ENCODE data around the gene SAMMSON. TPM values are rescaled to one million over a fixed set of nuclear protein-coding genes. Genes with fewer than 3 reads are reported as not detected.
A peak's percentile ranks its signal among the peaks of the same experiment; 100 is the strongest.

The SAMMSON gene
- total RNA-seq, 1 donor from 2014 or later = not detected

GRCh38 chr3:70094197-70094596, 94.7 kb downstream of the SAMMSON start:
- DNase-seq = no peak

GRCh38 chr3:70095260-70095659, 95.7 kb downstream of the SAMMSON start:
- no peak for DNase-seq

- no peak for DNase-seq
Measured at GRCh38 chr3:70096376-70097066, 97.0 kb downstream of the SAMMSON start.

- DNase-seq = no peak
Measured at GRCh38 chr3:70097084-70097483, 97.6 kb downstream of the SAMMSON start.

- DNase-seq = peak; percentile 32
Measured at GRCh38 chr3:70108072-70108471, 108.5 kb downstream of the SAMMSON start.

GRCh38 chr3:70108546-70108945, 109.0 kb downstream of the SAMMSON start:
- DNase-seq = no peak

- no peak for DNase-seq
Measured at GRCh38 chr3:70110066-70110465, 110.5 kb downstream of the SAMMSON start.

- DNase-seq = peak; percentile 17
Measured at GRCh38 chr3:70111411-70111810, 111.9 kb downstream of the SAMMSON start.

GRCh38 chr3:70112751-70113150, 113.2 kb downstream of the SAMMSON start:
- no peak for DNase-seq

- DNase-seq = no peak
Measured at GRCh38 chr3:70114431-70114830, 114.9 kb downstream of the SAMMSON start.

GRCh38 chr3:70119879-70120278, 120.3 kb downstream of the SAMMSON start:
- DNase-seq = no peak

All from dermis blood vessel endothelial cell (primary cell).